ENCODE results near the gene CPT1C. TPM values are rescaled to one million over a fixed set of nuclear protein-coding genes. Genes with fewer than 3 reads are reported as not detected.

CPT1C gene
- total and polyA plus RNA-seq, 11 donors: 1.00 to 6.0 (median 2.2) TPM

DNA sequence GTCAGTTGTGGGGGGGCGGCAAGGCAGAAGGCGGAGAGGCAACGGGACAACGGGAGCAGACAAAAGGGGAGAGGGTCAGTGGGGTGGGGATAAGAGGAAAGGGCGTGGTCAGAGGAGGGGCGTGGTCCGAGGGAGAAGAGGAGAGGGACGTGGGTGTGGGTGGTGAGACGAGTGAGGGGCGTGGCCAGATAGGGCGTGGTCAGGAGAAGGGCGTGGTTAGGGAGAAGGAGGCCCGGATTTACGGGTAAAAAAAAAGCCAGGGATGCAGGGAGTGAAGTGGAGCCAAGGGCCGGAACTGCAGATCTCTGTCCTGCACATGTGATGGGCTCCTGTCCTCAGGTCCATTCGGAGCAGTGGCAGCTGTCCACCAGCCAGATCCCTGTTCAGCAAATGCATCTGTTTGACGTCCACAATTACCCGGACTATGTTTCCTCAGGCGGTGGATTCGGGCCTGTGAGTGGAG is 21.5 kb downstream of the CPT1C start:
- H3K27ac ChIP-seq: no peak overlapping the region
- no peaks in the 10 kb centered on the region for H3K36me3 ChIP-seq
- H3K27me3 ChIP-seq: no peaks in the 10 kb centered on the region
- no peaks in the 10 kb centered on the region for H3K9me3 ChIP-seq
- peak in 4 of 5 donors; percentile 53 to 74 (median 66) for DNase-seq
- 51 to 58% (median 56%) methylated on average over 20 of the region's 20 CpGs for WGBS, 4 donors
- peaks cover 0 to 6% (median 0%) of the 10 kb centered on the region in 12 donors for H3K4me1 ChIP-seq
- TF ChIP-seq CTCF (IDR thresholded peaks at IDR 0.05) (no peak), POLR2A (IDR thresholded peaks at IDR 0.05) (peak in 1 of 2 donors; percentile 20)
- peak in 3 of 4 donors; percentile 56 to 63 (median 57) for ATAC-seq
- intact Hi-C loops (cut with DNase I): no loop called here
- H3K4me3 ChIP-seq: peak overlapping the region in 2 of 12 donors; percentile 10 to 23

GRCh38 chr19:49713236-49713845 is 22.4 kb downstream of the CPT1C start:
- TF ChIP-seq POLR2A (IDR thresholded peaks at IDR 0.05): no peak
- no peak for TF ChIP-seq CTCF (IDR thresholded peaks at IDR 0.05)
- H3K9me3 ChIP-seq: no peaks in the 10 kb centered on the region
- intact Hi-C loops (cut with DNase I): no loop called here
- H3K4me3 ChIP-seq: no peak overlapping the region
- DNase-seq (no peak), ATAC-seq (no peak)
- 77 to 98% (median 80%) methylated on average over 6 to 8 of the region's 8 CpGs for WGBS, 4 donors
- H3K36me3 ChIP-seq: no peaks in the 10 kb centered on the region
- H3K27ac ChIP-seq: no peak overlapping the region
- no peaks in the 10 kb centered on the region for H3K27me3 ChIP-seq
- peaks cover 0 to 13% (median 0%) of the 10 kb centered on the region in 12 donors for H3K4me1 ChIP-seq

- DNase-seq (no peak), ATAC-seq (no peak)
- no peaks in the 10 kb centered on the region for H3K36me3 ChIP-seq
- intact Hi-C loops (cut with DNase I): loop anchor here in 2 of 10 donors (5.0 kb wide), 2 partner anchors 46 to 51 kb away; partner anchors contain the start of genes AP2A1 (in 1 of the 2) and TSKS (in 1 of the 2)
- TF ChIP-seq POLR2A (IDR thresholded peaks at IDR 0.05) (no peak), CTCF (IDR thresholded peaks at IDR 0.05) (no peak)
- H3K27ac ChIP-seq: no peak overlapping the region
- H3K9me3 ChIP-seq: no peaks in the 10 kb centered on the region
- no peaks in the 10 kb centered on the region for H3K27me3 ChIP-seq
- WGBS, 4 donors: 76 to 91% (median 83%) methylated on average over 3 of the region's 3 CpGs
- no peak overlapping the region for H3K4me3 ChIP-seq
- peaks cover 0 to 13% (median 0%) of the 10 kb centered on the region in 12 donors for H3K4me1 ChIP-seq
Observed at GRCh38 chr19:49716154-49716553, 25.2 kb downstream of the CPT1C start.

- no peak for DNase-seq
- Histone ChIP-seq H3K27ac (no peak overlapping the region), H3K27me3 (no peaks in the 10 kb centered on the region), H3K36me3 (no peaks in the 10 kb centered on the region), H3K4me3 (peak overlapping the region in 1 of 12 donors; percentile 73), H3K9me3 (no peaks in the 10 kb centered on the region), H3K4me1 (peaks cover 0 to 13% (median 0%) of the 10 kb centered on the region in 12 donors)
- TF ChIP-seq POLR2A (IDR thresholded peaks at IDR 0.05) (no peak), CTCF (IDR thresholded peaks at IDR 0.05) (no peak)
- WGBS, 4 donors: 90 to 95% (median 92%) methylated on average over 8 of the region's 8 CpGs
- no peak for ATAC-seq
- intact Hi-C loops (cut with DNase I): loop anchor here in 2 of 10 donors (5.0 kb wide), 2 partner anchors 44 to 49 kb away; partner anchors contain the start of genes AP2A1 (in 1 of the 2) and TSKS (in 1 of the 2)
Observed at GRCh38 chr19:49718511-49718910, 27.6 kb downstream of the CPT1C start.
